ENCODE results near the gene LENEP. TPM values are rescaled to one million over a fixed set of nuclear protein-coding genes. Genes with fewer than 3 reads are reported as not detected.

LENEP gene
- total and polyA plus RNA-seq, 2 of the 8 experiments (the other 6 are each of a cell fraction or from before 2014, with no cell fraction given), result 1.3 TPM; not detected in 1

DNA sequence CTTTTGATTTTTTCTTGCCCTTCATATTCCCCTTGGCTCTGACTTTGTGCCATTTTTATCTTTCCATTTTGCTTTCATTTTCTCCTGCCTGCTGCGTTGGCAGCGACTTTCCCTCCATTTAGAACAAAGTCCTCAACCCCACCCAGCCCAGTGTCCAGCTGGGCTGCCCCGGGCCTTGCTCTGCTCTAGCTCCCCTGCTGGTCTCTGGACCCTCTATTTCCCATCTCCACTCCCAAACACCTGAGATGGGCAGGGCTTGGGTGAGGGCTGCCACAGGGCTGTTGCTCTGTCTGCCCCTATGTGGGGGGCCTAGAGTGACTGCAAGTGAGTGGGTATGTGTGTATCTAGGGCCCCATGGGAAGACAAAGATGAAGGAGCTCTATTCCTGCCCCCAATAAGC, 50.4 kb downstream of the LENEP start:
- H2BK120ac ChIP-seq (replicated peaks; ENCODE audit: low read depth, low read length), result no peak overlapping the region
- 95% methylated on average over 3 of the region's 3 CpGs; no CpG with 5 or more reads in 1 of the 2 experiments for WGBS, 2 experiments (ENCODE audit: extremely low coverage in 1 of 2, insufficient coverage in 1 of 2, insufficient read length in 1 of 2, insufficient replicate concordance in 2 of 2, low coverage in 1 of 2, low lambda C conversion rate in 2 of 2, missing lambda C conversion rate in 1 of 2)
- no peak overlapping the region for H4K91ac ChIP-seq (replicated peaks; ENCODE audit: insufficient read length, low read length)

More for the DNA sequence above, 50.4 kb downstream of the LENEP start:
- Histone ChIP-seq H4K20me1 (replicated peaks in 1 of 2; ENCODE audit: control insufficient read depth in 1 of 2, insufficient read depth in 2 of 2, low read length in 2 of 2) (no peaks in the 10 kb centered on the region), H3K79me1 (ENCODE audit: low read depth, low read length) (no peaks in the 10 kb centered on the region; the same call in 1 of the 2 replicates), H3K23me2 (ENCODE audit: low read depth, low read length) (no peaks in the 10 kb centered on the region; the same call in 1 of the 2 replicates), H3K27ac (ENCODE audit: low read depth, low read length) (no peak overlapping the region), H3K18ac (ENCODE audit: extremely low read depth, low read length) (no peak overlapping the region), H3K4me2 (ENCODE audit: insufficient read depth in 1 of 2, low read depth in 2 of 2, low read length in 2 of 2) (no peak overlapping the region), H3K14ac (ENCODE audit: insufficient read length) (no peak overlapping the region), H4K8ac (ENCODE audit: extremely low read depth, insufficient read depth, low read length) (no peak overlapping the region), H2AK5ac (ENCODE audit: low read depth, low read length) (no peak overlapping the region), H2BK20ac (ENCODE audit: low read length) (no peak overlapping the region), H3K56ac (replicated peaks; ENCODE audit: insufficient read length, low read depth, low read length) (no peak overlapping the region), H4K5ac (ENCODE audit: insufficient read length, low read depth, low read length) (no peak overlapping the region), H3K79me2 (ENCODE audit: control insufficient read depth in 1 of 2, insufficient read depth in 2 of 2, low read length in 2 of 2) (no peaks in the 10 kb centered on the region), H3K27me3 (replicated peaks in 1 of 4; ENCODE audit: control insufficient read depth in 3 of 4, extremely low read depth in 1 of 4, insufficient read depth in 3 of 4, low read length in 3 of 4) (no peaks in the 10 kb centered on the region; a peak in 2 of 7 replicates), H3K4me1 (replicated peaks in 1 of 4; ENCODE audit: control insufficient read depth in 3 of 4, insufficient read depth in 4 of 4, low read length in 3 of 4) (peaks cover 0 to 11% (median 3%) of the 10 kb centered on the region in 4 experiments; a peak in 4 of 7 replicates), H3K36me3 (ENCODE audit: control insufficient read depth in 2 of 4, insufficient read depth in 4 of 4, low read length in 3 of 4) (no peaks in the 10 kb centered on the region), H3K4me3 (ENCODE audit: extremely low read depth in 1 of 4, insufficient read depth in 2 of 4, low read depth in 3 of 4, low read length in 4 of 4) (no peak overlapping the region), H3K4ac (replicated peaks; ENCODE audit: insufficient read length, low read depth, low read length) (no peak overlapping the region), H3K9me3 (ENCODE audit: insufficient read depth in 2 of 2, low read depth in 1 of 2, low read length in 1 of 2) (no peaks in the 10 kb centered on the region), H2BK12ac (ENCODE audit: low read depth, low read length) (no peak overlapping the region), H3K9ac (replicated peaks in 1 of 4; ENCODE audit: extremely low read depth in 1 of 4, low read depth in 3 of 4, low read length in 3 of 4) (no peak overlapping the region), H2AFZ (ENCODE audit: low read length) (no peak overlapping the region), H2BK15ac (ENCODE audit: low read length) (no peak overlapping the region), H2BK5ac (ENCODE audit: low read depth, low read length) (no peak overlapping the region), H3K23ac (ENCODE audit: insufficient read length) (no peak overlapping the region)
- POLR2A ChIA-PET (ENCODE audit: partially characterized antibody), result interaction anchor here (0.8 to 3.1 kb wide), 9 partner anchors 13 to 150 kb away, joined by 3 to 11 read pairs (median 5); partner anchors contain the start of genes LENEP, PBXIP1 and SLC50A1
- DNase-seq (ENCODE audit: low read depth in 1 of 2, low spot score in 2 of 2), result no peak
- FAIRE-seq, result no peak
- TF ChIP-seq TAF1 (IDR thresholded peaks at IDR 0.05; ENCODE audit: low read depth, low read length) (no peak), HDAC6 (IDR thresholded peaks at IDR 0.05; ENCODE audit: low read depth, low read length) (no peak), RNF2 (IDR thresholded peaks at IDR 0.05; ENCODE audit: borderline replicate concordance, low read depth, low read length, missing control alignments, poor library complexity, severe bottlenecking) (no peak), CHD2 (IDR thresholded peaks at IDR 0.05; ENCODE audit: low read length) (no peak), SP4 (IDR thresholded peaks at IDR 0.05; ENCODE audit: low read length) (no peak), BACH1 (IDR thresholded peaks at IDR 0.05; ENCODE audit: low read length) (no peak), CBX8 (IDR thresholded peaks at IDR 0.05; ENCODE audit: borderline replicate concordance, low read depth, low read length) (no peak), SP1 (IDR thresholded peaks at IDR 0.05; ENCODE audit: low read depth, low read length) (no peak)
- CTCF ChIA-PET (ENCODE audit: partially characterized antibody), result interaction anchor here (0.5 to 32.4 kb wide), 16 partner anchors 12 to 1117 kb away, joined by 3 to 907 read pairs (median 5); partner anchors contain the start of genes ADAM15, DCST1, DCST2 and EFNA3
